ENCODE results near the gene ZFR. TPM values are rescaled to one million over a fixed set of nuclear protein-coding genes. Genes with fewer than 3 reads are reported as not detected.

The ZFR gene
- 10 to 100 TPM; 76.4 to 98.4 (median 84.7) TPM for total RNA-seq

- ATAC-seq (ENCODE audit: low FRiP score), result peak; percentile 99
- peak; percentile 75 for DNase-seq (ENCODE audit: low spot score)
- no peak for TF ChIP-seq CTCF (IDR thresholded peaks at IDR 0.05)
These were observed at the start of gene ZFR for GRCh38 chr5:32444431-32445286. Gene ZFR, minus strand, starts transcription at chr5:32444740. Its CDS starts 82 bp downstream, at chr5:32444658.

- no peak for ATAC-seq (ENCODE audit: low FRiP score)
- no peak for TF ChIP-seq CTCF (IDR thresholded peaks at IDR 0.05)
These were observed 46.5 kb upstream of the ZFR start for GRCh38 chr5:32490972-32491557.

GRCh38 chr5:32489791-32490562 lies 45.4 kb upstream of the ZFR start:
- peak; percentile 62 for ATAC-seq (ENCODE audit: low FRiP score)
- peak; percentile 75 for DNase-seq (ENCODE audit: low spot score)
- TF ChIP-seq CTCF (IDR thresholded peaks at IDR 0.05), result peak in 2 of 3 donors; percentile 49 to 64

More at GRCh38 chr5:32490972-32491557, 46.5 kb upstream of the ZFR start:
- DNase-seq (ENCODE audit: low spot score), result no peak

- TF ChIP-seq CTCF (IDR thresholded peaks at IDR 0.05), result no peak
- DNase-seq (ENCODE audit: low spot score), result no peak
- no peak for ATAC-seq (ENCODE audit: low FRiP score)
These were observed 42.9 kb upstream of the ZFR start for GRCh38 chr5:32487424-32487823.

GRCh38 chr5:32487008-32487407 lies 42.5 kb upstream of the ZFR start:
- DNase-seq (ENCODE audit: low spot score) (no peak), ATAC-seq (ENCODE audit: low FRiP score) (no peak)
- TF ChIP-seq CTCF (IDR thresholded peaks at IDR 0.05), result no peak

GRCh38 chr5:32482193-32482592 lies 37.7 kb upstream of the ZFR start:
- DNase-seq (ENCODE audit: low spot score) (no peak), ATAC-seq (ENCODE audit: low FRiP score) (no peak)
- no peak for TF ChIP-seq CTCF (IDR thresholded peaks at IDR 0.05)

All from omental fat pad (tissue), 4 donors.